Measurements from ENCODE around the gene PAPPA2.
"Not testable (repeated sequence)": the region's sequence is repeated elsewhere in the genome, so short reads cannot be mapped to it uniquely, and the experiment has no call there.

Gene PAPPA2

DNA sequence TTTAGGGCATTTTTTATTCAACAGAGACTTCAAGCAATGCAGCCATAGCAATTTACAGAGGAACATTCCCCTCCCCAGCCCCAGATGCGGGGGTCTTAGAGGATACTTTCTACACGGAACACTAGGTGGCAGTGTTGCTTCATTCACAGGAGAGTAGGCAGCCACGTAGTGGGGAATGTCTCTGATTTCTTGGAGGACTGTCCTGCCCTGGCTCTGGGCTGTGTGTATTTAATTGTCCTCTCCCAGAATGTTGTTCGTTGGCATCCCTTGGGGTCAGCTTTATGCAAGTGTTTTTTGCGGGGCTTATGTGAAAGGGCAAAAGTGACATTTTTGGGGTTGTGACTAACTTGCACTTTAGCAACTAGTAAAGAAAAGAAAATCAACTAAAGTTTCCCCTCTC is 96.9 kb downstream of the PAPPA2 start:
- no peak overlapping the region for H3K4me3 ChIP-seq (ENCODE audit: low read depth, low read length)
- TF ChIP-seq CTCF (IDR thresholded peaks at IDR 0.05; ENCODE audit: borderline replicate concordance, insufficient read depth, low read depth, low read length), result peak; percentile 77

GRCh38 chr1:176560681-176561080 is 97.7 kb downstream of the PAPPA2 start:
- TF ChIP-seq CTCF (IDR thresholded peaks at IDR 0.05; ENCODE audit: borderline replicate concordance, insufficient read depth, low read depth, low read length), result no peak
- H3K4me3 ChIP-seq (ENCODE audit: low read depth, low read length), result no peak overlapping the region

- not testable (repeated sequence) for H3K4me3 ChIP-seq (ENCODE audit: low read depth, low read length)
These were observed 98.8 kb downstream of the PAPPA2 start for GRCh38 chr1:176561761-176562160.

DNA sequence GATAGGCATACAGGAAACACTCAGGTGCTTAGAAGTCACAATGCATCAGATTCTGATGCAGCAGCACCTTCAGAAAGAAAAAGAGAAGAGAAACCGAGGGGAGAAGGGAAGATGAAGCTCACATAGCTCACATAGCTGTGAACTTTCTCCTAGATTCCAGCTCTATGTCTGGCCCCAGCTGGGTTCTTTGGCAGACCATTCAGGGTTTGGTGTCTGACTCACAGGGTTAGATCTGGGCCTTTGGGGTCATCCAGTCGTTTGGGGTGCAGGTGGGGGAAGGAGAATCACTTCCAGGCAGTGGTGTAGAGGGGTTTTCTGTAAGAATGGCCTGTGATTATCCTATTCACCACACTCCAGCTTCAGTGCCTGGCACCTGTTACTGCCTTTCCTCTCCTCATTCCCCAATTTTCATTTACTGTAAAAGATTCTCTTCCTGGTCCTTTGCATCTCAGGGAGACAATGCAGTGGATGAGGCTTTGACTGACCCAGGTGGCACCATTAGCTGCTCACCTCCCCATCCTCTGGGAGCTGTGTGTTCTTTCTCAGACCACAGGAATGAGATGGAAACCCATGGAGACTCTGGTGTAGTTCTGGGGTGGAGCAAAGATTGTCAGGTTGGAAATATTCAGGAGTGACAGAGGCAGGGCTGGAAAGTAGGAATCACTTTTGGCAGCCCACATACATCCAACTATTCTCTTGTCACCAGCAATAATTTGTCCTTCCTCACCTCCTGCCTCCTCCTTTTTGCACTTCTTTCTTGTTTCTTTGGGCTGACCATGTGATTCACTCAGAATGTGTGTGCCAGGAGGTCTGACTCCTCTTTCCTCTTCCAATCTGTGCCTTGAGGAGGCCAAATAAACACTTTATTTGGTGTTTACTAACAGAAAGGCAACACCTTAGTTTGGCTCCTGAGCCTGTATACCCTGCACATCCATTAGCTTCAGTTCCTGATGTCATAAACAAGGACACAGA is 103.3 kb downstream of the PAPPA2 start:
- H3K4me3 ChIP-seq (ENCODE audit: low read depth, low read length), result no peak overlapping the region

DNA sequence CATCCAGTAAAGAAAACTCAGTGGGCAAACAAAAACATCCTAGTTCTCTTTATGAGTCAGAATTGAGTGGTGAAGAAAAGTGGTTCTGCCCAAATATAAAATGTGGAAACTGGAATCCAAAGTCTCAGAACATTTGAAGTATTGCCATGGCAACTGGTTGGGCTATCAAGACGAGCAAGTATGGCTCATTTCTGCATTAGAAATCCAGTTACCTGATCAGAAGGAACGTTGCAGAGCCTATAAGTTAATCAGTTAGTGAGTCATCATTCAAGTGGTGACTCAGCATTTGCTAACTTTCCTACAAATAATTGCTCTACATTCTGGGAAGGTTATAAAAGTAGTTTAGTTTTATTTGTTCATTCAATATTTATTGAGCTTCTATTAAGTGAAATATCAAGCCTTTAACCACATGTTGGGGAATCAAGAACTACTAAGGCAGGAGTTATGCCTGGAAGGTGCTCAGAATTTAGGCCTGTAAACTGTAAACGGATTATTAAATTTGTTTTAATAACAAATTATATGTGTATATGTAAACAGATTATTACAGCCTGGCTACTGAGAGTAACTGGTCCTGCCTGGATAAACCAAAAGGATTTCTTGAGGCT is 104.3 kb downstream of the PAPPA2 start:
- H3K4me3 ChIP-seq (ENCODE audit: low read depth, low read length), result no peak overlapping the region

More for the DNA sequence above, 103.3 kb downstream of the PAPPA2 start:
- no peak for TF ChIP-seq CTCF (IDR thresholded peaks at IDR 0.05; ENCODE audit: borderline replicate concordance, insufficient read depth, low read depth, low read length)

DNA sequence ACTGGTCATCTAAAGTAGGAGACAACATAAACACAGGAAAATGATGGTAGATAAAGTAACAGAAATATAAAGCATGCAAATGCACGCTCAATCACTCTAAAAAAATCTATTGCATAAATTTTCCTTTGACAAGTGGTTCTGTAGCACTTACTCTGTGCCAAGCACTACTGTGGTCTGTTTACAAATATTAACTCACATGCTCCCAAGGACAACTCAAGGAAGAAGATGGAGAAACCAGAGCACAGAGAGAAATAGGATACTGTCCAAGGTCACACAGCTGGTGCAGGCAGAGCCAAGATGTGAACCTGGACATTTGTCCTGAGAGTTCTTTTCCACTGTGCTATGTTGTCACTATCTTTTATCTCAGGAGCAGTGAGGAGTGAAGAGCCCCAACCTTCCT is 105.2 kb downstream of the PAPPA2 start:
- no peak overlapping the region for H3K4me3 ChIP-seq (ENCODE audit: low read depth, low read length)
- no peak for TF ChIP-seq CTCF (IDR thresholded peaks at IDR 0.05; ENCODE audit: borderline replicate concordance, insufficient read depth, low read depth, low read length)

More for the DNA sequence above, 104.3 kb downstream of the PAPPA2 start:
- TF ChIP-seq CTCF (IDR thresholded peaks at IDR 0.05; ENCODE audit: borderline replicate concordance, insufficient read depth, low read depth, low read length), result no peak

GRCh38 chr1:176574756-176575155 is 111.8 kb downstream of the PAPPA2 start:
- H3K4me3 ChIP-seq (ENCODE audit: low read depth, low read length), result no peak overlapping the region
- TF ChIP-seq CTCF (IDR thresholded peaks at IDR 0.05; ENCODE audit: borderline replicate concordance, insufficient read depth, low read depth, low read length), result no peak

All from GM12875 (cell line).